Neural cell (in vitro differentiated cells): ENCODE results near the gene PLA2G5.

Experiments
- CTCF ChIP-seq: fragments of 450-650 bp; IDR thresholded peaks from 2 replicates; pipeline ENCODE4 v1.5.1; 2014; ENCODE audit warnings: antibody characterized with exemption, mild to moderate bottlenecking, moderate library complexity; ENCODE audit not compliant: poor library complexity, severe bottlenecking
- EZH2 ChIP-seq: fragments of 200-600, 300-800 bp; shearing (Covaris generic), sonication (generic); IDR thresholded peaks from 2 replicates; pipeline ENCODE4 v1.6.1; 2014; ENCODE audit warnings: antibody characterized with exemption, low read length, borderline replicate concordance, mild to moderate bottlenecking; ENCODE audit not compliant: insufficient read depth, poor library complexity, severe bottlenecking
- POLR2AphosphoS5 ChIP-seq: IDR thresholded peaks from 2 replicates; pipeline ENCODE4 v1.6.1; 2012

GRCh38 chr1:20072771-20073170 lies 2.8 kb downstream of the PLA2G5 start:
- TF ChIP-seq EZH2 (no peak), CTCF (no peak), POLR2AphosphoS5 (no peak)
